Fibroblast of skin of left quadriceps (primary cell): ENCODE measurements around the gene PSAPL1.

Source experiments
- DNase-seq, 2 experiments: peaks; one replicate each; pipeline ENCODE4 v3.0.0-alpha.2; 2013; ENCODE audit warnings: low read depth in 2 of 2

The PSAPL1 gene

GRCh38 chr4:7382634-7383014 lies 52.1 kb downstream of the PSAPL1 start:
- no peak for DNase-seq

- DNase-seq: no peak
Measured at GRCh38 chr4:7381890-7382633, 52.7 kb downstream of the PSAPL1 start.

GRCh38 chr4:7381221-7381889 lies 53.4 kb downstream of the PSAPL1 start:
- no peak for DNase-seq
